ENCODE data around the gene MYO18A.
"Not testable (repeated sequence)": the region's sequence is repeated elsewhere in the genome, so short reads cannot be mapped to it uniquely, and the experiment has no call there.

Gene MYO18A

DNA sequence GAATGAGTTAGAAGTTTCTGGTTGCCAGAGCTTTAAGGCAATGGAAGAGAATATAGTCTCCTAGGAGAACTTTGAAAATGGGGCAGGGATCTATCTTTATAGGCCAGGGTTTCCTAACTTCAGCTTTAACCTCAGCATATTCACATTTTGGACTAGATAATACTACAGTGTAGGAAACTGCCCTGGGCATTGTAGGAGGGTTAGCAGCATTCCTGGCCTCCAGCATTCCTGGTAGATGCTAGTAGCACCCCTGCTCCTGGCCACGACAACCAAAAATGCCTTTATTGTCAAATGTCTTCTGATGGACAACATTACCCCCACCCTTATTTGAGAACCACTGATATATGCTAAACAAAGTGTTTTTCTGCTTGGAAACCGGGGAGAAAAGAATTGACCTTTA lies 27.8 kb upstream of the MYO18A start:
- Mint-ChIP-seq H3K27me3 (peaks cover 8% of the 10 kb centered on the region), H3K27ac (no peak overlapping the region), H3K36me3 (ENCODE audit: low read depth) (no peaks in the 10 kb centered on the region), H3K4me3 (no peak overlapping the region), H3K4me1 (ENCODE audit: low read depth) (no peaks in the 10 kb centered on the region), H3K9me3 (no peaks in the 10 kb centered on the region)

DNA sequence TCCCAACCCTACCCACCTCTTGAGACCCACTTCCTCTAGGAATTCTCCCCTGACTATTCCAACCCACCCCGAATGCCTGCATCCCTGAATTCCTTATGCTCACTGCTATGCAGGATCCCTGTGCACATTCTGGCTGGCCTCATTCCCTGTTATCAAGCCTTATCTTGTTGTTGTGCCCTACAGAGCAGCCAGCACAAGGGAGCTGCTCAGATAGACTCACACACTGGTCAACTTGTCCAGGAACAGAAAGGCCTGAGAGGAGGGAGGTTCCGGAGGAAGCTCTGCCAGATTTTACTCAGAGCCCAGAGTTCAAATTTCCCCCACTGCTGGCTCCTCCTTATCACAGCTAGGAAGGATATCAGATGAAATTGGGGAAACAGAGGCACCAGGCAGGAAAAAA lies 24.8 kb upstream of the MYO18A start:
- Mint-ChIP-seq H3K9me3 (no peaks in the 10 kb centered on the region), H3K36me3 (ENCODE audit: low read depth) (no peaks in the 10 kb centered on the region), H3K4me3 (no peak overlapping the region), H3K4me1 (ENCODE audit: low read depth) (no peaks in the 10 kb centered on the region), H3K27ac (no peak overlapping the region), H3K27me3 (peaks cover 11% of the 10 kb centered on the region)

GRCh38 chr17:29204068-29204804 lies 24.0 kb upstream of the MYO18A start:
- H3K4me1 Mint-ChIP-seq (ENCODE audit: low read depth); H3K27ac Mint-ChIP-seq; H3K36me3 Mint-ChIP-seq (ENCODE audit: low read depth); H3K9me3 Mint-ChIP-seq; H3K4me3 Mint-ChIP-seq: not testable (repeated sequence)
- H3K27me3 Mint-ChIP-seq = peaks cover 11% of the 10 kb centered on the region

DNA sequence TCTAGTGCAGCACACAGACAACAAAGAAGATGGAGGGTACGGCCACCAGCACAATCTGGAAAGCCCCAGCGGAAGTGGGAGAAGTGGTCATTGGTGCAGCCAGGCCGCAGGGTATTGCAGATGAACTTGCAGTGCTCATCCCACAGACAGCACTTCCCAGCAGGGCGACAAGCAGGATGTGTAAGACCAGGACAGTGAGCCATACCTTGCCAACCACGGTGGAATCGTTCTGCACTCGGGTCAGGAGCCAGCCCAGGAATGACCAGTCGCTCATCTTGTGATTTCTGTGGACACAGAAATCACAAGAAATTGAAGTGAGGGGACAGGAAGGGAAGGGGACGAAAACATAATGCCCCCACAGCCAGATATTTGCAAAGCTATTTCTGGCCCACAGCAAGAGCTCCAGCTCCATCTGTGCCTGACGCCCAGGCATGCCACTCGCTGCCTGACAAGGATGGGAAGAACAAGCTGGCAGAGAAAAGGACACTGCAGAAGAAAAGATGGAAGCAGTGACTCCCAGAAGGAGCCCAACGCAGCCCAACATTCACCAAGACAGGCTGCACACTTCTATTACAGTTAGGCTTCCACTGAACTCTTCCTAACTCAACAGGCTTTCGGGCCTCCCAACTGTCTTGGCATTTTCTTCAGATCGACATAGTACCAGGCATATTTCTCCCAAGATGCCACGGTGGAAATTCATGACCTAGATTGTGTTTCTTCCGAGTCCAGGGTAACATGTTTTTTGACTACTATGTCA lies 17.5 kb upstream of the MYO18A start:
- Mint-ChIP-seq H3K27me3 (peaks cover 8% of the 10 kb centered on the region), H3K4me1 (ENCODE audit: low read depth) (peaks cover 12% of the 10 kb centered on the region), H3K27ac (no peak overlapping the region), H3K9me3 (no peaks in the 10 kb centered on the region), H3K36me3 (ENCODE audit: low read depth) (no peaks in the 10 kb centered on the region), H3K4me3 (no peak overlapping the region)

- Mint-ChIP-seq H3K9me3 (no peaks in the 10 kb centered on the region), H3K27ac (no peak overlapping the region), H3K27me3 (peaks cover 10% of the 10 kb centered on the region), H3K4me3 (no peak overlapping the region), H3K4me1 (ENCODE audit: low read depth) (peaks cover 12% of the 10 kb centered on the region), H3K36me3 (ENCODE audit: low read depth) (no peaks in the 10 kb centered on the region)
Measured at GRCh38 chr17:29196769-29197515, 16.7 kb upstream of the MYO18A start.

DNA sequence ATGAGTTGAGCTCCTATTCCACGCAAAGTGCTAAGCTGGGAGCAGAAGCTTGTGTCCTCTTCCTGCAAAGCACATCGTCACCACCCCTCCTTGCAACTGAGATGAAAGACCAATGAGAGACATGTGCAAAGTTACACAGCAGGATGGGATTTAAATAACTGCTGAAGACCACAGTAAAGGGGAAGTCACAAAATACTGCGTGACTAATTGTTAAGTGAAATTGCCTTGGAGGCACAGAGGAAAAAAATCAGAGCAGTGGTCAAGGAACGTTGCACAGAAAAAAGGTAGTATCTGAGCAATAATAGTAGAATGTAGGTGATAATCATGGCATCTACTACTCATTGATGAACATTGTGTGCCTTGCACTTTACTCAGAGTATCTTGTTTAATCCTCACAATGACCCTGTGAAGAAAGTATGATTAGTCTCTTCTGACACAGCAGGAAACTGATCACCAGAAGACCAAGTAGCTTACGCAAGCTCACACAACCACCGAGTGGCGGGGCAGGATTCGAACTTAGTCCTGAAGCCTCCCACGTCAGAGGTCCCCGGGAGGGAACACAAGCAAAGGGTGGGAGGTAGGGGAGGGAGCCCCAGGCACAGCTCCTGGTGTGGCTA lies 15.4 kb upstream of the MYO18A start:
- Mint-ChIP-seq H3K27ac (no peak overlapping the region), H3K4me1 (ENCODE audit: low read depth) (peaks cover 12% of the 10 kb centered on the region), H3K4me3 (no peak overlapping the region), H3K27me3 (peaks cover 10% of the 10 kb centered on the region), H3K9me3 (no peaks in the 10 kb centered on the region), H3K36me3 (ENCODE audit: low read depth) (no peaks in the 10 kb centered on the region)

DNA sequence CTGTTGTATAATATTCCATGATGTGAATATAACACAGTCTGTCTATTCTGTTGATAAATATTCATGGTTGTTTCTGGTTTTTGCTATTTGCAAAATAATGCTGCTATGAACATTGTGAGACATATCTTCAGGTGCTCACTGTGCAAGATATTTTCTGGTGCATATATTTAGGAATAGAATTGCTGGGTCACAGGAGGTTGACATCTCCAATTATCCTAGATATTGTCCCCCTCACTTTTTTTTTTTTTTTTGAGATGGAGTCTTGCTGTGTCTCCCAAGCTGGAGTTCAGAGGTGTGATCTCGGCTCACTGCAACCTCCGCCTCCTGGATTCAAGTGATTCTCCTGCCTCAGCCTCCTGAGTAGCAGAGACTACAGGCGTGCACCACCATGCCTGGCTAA lies 14.5 kb upstream of the MYO18A start:
- Mint-ChIP-seq H3K4me3 (no peak overlapping the region), H3K9me3 (no peaks in the 10 kb centered on the region), H3K4me1 (ENCODE audit: low read depth) (peaks cover 12% of the 10 kb centered on the region)

DNA sequence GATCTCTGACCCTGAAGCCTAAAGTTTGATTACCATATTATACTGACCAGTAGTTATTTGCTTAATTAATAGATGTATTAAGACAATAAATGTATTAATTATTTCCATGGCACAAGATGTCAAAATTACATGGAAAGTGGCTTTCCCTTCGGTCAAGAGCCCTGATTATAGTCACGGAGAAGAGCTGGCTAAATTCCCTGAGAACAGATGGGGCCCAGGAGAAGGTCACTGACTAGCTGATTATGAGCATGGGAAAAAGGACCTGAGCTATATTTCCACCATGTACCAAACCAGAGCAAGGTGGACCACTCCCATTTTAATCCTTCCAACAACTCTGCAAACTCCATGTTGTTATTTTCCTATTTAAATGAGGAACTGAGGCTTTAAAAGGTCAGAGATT lies 12.9 kb upstream of the MYO18A start:
- H3K27me3 Mint-ChIP-seq = peaks cover 10% of the 10 kb centered on the region
- no peak overlapping the region for H3K27ac Mint-ChIP-seq
- no peaks in the 10 kb centered on the region for H3K36me3 Mint-ChIP-seq (ENCODE audit: low read depth)
- H3K9me3 Mint-ChIP-seq = no peaks in the 10 kb centered on the region
- H3K4me3 Mint-ChIP-seq = no peak overlapping the region
- H3K4me1 Mint-ChIP-seq (ENCODE audit: low read depth) = peaks cover 12% of the 10 kb centered on the region

More for the DNA sequence above, 14.5 kb upstream of the MYO18A start:
- Mint-ChIP-seq H3K27me3 (peaks cover 7% of the 10 kb centered on the region), H3K27ac (no peak overlapping the region), H3K36me3 (ENCODE audit: low read depth) (no peaks in the 10 kb centered on the region)

DNA sequence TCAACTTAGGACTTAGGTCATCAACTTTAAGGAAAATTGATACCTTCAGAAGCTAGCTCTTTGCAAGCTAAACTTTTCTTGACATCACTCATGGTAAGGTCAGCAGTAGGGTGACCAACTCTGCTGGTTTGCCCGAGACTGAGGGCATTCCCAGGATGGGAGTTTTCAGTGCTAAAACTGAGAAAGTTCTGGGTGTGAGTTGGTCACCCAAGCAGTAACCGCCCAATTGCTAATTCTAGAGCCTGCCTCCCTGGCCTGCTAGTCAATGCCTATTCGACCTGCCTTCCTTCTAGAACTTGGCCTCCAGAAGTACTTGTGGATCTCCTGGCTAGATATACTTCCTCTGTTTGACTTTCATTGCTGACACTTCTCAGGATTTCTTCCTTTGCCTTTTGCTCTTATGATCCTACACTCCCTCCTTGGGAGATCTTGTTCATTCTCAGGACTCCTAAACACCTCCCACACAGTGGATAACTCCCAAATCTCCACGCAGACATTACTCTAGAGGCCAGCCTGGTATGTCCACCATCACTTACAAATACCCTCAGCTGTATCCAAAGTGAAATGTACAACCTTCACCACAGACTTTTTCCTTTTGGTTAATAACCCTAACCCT lies 10.5 kb upstream of the MYO18A start:
- peaks cover 8% of the 10 kb centered on the region for H3K4me1 Mint-ChIP-seq (ENCODE audit: low read depth)
- H3K27ac Mint-ChIP-seq = no peak overlapping the region
- H3K27me3 Mint-ChIP-seq = peaks cover 10% of the 10 kb centered on the region
- no peaks in the 10 kb centered on the region for H3K9me3 Mint-ChIP-seq
- no peaks in the 10 kb centered on the region for H3K36me3 Mint-ChIP-seq (ENCODE audit: low read depth)
- no peak overlapping the region for H3K4me3 Mint-ChIP-seq

- Mint-ChIP-seq H3K27me3 (peaks cover 10% of the 10 kb centered on the region), H3K27ac (no peak overlapping the region), H3K4me3 (no peak overlapping the region), H3K4me1 (ENCODE audit: low read depth) (peaks cover 1% of the 10 kb centered on the region), H3K36me3 (ENCODE audit: low read depth) (no peaks in the 10 kb centered on the region), H3K9me3 (no peaks in the 10 kb centered on the region)
Measured at GRCh38 chr17:29190039-29190438, 9.8 kb upstream of the MYO18A start.

DNA sequence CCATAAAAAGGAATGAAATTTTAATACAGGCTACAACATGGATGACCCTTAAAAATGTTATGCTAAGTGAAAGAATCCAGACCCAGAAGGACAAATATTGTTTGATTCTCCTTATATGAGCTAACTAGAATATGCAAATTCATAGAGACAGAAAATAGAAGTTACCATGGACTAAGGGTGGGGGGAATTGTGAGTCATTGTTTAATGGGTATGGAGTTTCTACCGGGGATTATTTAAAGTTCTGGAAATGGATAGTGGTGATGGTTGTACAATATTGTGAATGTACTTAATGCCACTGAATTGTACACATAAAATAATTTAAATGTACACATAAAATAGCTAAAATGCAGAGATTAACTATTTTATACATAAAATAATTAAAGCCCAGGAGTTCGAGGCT lies 9.2 kb upstream of the MYO18A start:
- H3K9me3 Mint-ChIP-seq = no peaks in the 10 kb centered on the region
- H3K36me3 Mint-ChIP-seq (ENCODE audit: low read depth) = no peaks in the 10 kb centered on the region
- H3K27me3 Mint-ChIP-seq = peaks cover 10% of the 10 kb centered on the region
- no peak overlapping the region for H3K27ac Mint-ChIP-seq
- no peaks in the 10 kb centered on the region for H3K4me1 Mint-ChIP-seq (ENCODE audit: low read depth)
- H3K4me3 Mint-ChIP-seq = no peak overlapping the region

- no peaks in the 10 kb centered on the region for H3K9me3 Mint-ChIP-seq
- H3K4me3 Mint-ChIP-seq = no peak overlapping the region
- H3K4me1 Mint-ChIP-seq (ENCODE audit: low read depth) = peaks cover 31% of the 10 kb centered on the region
- no peaks in the 10 kb centered on the region for H3K36me3 Mint-ChIP-seq (ENCODE audit: low read depth)
- no peak overlapping the region for H3K27ac Mint-ChIP-seq
- peaks cover 7% of the 10 kb centered on the region for H3K27me3 Mint-ChIP-seq
Measured at GRCh38 chr17:29181226-29181625, 1.0 kb upstream of the MYO18A start.

DNA sequence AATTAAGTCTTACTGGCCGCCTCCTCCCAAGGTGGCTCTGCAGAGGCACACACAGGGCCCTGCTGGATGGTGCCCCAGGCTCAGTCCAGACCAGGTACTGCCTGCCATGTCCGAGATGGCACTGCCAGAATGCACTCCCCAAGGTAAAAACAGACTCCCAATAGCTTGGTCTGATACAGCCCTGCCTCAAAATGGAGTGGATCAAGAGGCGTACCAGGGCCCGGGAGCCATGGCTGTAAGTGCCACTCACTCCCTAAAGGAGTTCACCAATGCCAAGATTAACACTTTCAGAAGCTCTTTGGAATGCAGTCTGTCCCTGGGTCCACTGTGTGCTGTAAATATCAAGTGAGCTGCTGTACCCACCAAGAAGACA lies 576 bp upstream of the MYO18A start:
- peak overlapping the region; percentile 66 for H3K4me3 Mint-ChIP-seq
- H3K27me3 Mint-ChIP-seq = peaks cover 7% of the 10 kb centered on the region
- no peaks in the 10 kb centered on the region for H3K36me3 Mint-ChIP-seq (ENCODE audit: low read depth)
- H3K9me3 Mint-ChIP-seq = no peaks in the 10 kb centered on the region
- H3K4me1 Mint-ChIP-seq (ENCODE audit: low read depth) = peaks cover 35% of the 10 kb centered on the region
- no peak overlapping the region for H3K27ac Mint-ChIP-seq

DNA sequence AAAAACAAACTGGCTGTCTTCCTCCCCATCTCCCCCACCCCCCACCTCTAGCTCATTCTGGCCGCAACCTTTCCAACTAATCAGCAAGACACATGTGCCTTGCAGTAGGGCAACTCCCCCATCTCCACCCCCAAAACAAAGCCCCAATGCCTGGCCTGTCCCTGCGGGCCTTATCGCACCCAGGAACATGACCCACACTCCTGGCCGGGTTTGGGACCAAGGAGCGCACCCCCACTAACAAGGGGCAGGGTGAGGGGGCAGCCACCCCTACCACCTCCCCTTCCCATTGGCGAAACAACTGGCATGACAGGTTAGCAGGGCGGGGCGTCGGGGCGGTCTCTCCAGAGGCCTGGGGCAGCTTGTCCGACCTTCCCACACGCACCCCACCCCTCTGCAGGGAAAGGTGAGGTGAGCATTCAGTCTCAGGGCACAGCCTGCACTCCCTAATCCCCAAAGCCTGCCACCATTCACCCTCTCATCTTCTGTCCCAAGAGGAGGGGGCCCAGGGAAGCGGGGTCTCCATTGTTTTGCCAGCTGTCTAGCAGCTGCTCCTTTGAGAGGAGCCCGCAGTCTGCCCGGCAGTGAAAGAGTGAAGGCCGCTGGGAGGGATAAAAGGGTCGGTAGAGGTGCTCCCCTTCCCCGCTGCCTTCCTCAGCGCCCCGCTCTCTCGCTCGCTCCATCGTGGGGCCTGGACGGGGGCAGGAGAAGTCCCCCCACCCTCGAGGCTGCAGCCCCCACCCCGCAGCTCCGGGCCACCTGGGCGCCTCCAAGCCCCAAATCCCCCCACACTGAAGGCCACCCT lies 765 bp downstream of the MYO18A start:
- peak overlapping the region; percentile 51 for H3K4me3 Mint-ChIP-seq
- H3K4me1 Mint-ChIP-seq (ENCODE audit: low read depth) = peaks cover 35% of the 10 kb centered on the region
- peaks cover 7% of the 10 kb centered on the region for H3K27me3 Mint-ChIP-seq
- no peaks in the 10 kb centered on the region for H3K36me3 Mint-ChIP-seq (ENCODE audit: low read depth)
- no peak overlapping the region for H3K27ac Mint-ChIP-seq
- H3K9me3 Mint-ChIP-seq = no peaks in the 10 kb centered on the region

Measured in stimulated activated naive CD8-positive, alpha-beta T cell treated with anti-CD3 and anti-CD28 coated beads, Interleukin-15, Interleukin-2, amounts not matched to agents 100 ng/mL and 50 ng/mL, for 24 hours (primary cell).